ENCODE results near the gene OCA2.

DNA sequence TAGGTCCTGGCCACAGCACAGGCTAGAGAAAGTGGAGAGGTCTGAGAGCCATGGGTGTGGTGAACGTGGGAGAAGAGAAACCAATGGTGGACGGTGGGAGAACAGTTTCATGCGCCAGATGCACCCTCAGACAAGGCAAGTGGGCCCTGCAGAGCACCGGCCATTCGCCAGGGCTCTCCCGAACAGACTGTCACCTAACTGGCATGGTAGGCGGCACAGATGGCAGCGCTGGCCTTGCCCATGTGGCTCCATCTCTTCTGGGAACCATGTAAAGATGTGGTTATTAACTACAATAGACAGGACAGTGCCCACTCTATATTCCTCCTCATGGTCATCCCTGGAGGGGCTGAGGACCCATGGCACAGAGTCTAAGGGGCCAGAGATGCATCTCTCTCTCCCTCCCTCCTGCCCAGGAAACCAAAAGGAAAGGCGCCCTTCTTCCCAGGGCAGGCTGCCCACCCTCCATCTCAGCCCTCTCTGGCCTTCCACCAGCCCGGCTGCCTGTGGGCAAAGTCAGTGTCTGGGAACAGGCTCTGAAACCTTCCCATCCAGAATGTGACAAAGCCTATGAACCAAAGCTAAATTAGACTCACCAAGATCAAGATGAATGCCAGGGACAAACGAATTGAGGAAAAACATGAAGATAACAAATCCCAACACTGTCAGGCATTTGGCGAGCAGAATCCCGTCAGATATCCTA, 147.8 kb downstream of the OCA2 start:
- TF ChIP-seq, protein P1, sequence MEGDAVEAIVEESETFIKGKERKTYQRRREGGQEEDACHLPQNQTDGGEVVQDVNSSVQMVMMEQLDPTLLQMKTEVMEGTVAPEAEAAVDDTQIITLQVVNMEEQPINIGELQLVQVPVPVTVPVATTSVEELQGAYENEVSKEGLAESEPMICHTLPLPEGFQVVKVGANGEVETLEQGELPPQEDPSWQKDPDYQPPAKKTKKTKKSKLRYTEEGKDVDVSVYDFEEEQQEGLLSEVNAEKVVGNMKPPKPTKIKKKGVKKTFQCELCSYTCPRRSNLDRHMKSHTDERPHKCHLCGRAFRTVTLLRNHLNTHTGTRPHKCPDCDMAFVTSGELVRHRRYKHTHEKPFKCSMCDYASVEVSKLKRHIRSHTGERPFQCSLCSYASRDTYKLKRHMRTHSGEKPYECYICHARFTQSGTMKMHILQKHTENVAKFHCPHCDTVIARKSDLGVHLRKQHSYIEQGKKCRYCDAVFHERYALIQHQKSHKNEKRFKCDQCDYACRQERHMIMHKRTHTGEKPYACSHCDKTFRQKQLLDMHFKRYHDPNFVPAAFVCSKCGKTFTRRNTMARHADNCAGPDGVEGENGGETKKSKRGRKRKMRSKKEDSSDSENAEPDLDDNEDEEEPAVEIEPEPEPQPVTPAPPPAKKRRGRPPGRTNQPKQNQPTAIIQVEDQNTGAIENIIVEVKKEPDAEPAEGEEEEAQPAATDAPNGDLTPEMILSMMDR (IDR thresholded peaks at IDR 0.05): no peak
- TF ChIP-seq POLR2AphosphoS5 (IDR thresholded peaks at IDR 0.05; ENCODE audit: low read depth, low read length): no peak
- TF ChIP-seq SIN3A (IDR thresholded peaks at IDR 0.05; ENCODE audit: borderline replicate concordance, insufficient read depth, low read depth, low read length): no peak
- TF ChIP-seq, protein P2, sequence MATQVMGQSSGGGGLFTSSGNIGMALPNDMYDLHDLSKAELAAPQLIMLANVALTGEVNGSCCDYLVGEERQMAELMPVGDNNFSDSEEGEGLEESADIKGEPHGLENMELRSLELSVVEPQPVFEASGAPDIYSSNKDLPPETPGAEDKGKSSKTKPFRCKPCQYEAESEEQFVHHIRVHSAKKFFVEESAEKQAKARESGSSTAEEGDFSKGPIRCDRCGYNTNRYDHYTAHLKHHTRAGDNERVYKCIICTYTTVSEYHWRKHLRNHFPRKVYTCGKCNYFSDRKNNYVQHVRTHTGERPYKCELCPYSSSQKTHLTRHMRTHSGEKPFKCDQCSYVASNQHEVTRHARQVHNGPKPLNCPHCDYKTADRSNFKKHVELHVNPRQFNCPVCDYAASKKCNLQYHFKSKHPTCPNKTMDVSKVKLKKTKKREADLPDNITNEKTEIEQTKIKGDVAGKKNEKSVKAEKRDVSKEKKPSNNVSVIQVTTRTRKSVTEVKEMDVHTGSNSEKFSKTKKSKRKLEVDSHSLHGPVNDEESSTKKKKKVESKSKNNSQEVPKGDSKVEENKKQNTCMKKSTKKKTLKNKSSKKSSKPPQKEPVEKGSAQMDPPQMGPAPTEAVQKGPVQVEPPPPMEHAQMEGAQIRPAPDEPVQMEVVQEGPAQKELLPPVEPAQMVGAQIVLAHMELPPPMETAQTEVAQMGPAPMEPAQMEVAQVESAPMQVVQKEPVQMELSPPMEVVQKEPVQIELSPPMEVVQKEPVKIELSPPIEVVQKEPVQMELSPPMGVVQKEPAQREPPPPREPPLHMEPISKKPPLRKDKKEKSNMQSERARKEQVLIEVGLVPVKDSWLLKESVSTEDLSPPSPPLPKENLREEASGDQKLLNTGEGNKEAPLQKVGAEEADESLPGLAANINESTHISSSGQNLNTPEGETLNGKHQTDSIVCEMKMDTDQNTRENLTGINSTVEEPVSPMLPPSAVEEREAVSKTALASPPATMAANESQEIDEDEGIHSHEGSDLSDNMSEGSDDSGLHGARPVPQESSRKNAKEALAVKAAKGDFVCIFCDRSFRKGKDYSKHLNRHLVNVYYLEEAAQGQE (IDR thresholded peaks at IDR 0.05; ENCODE audit: insufficient read depth in 1 of 2, low read depth in 2 of 2, low read length in 1 of 2): no peak

Measured in Panc1 (cell line).